Activated CD4-positive, alpha-beta T cell treated with anti-CD3 and anti-CD28 coated beads, Interleukin-2, amount 50 U/mL, for 24 hours (primary cell): ENCODE data around the gene DHX34.
"Not testable (repeated sequence)": the region's sequence is repeated elsewhere in the genome, so short reads cannot be mapped to it uniquely, and the experiment has no call there.

Experiments used
- DNase-seq, 2 donors: peaks; one replicate each; pipeline ENCODE4 v3.0.0-alpha.2; 2020; ENCODE audit warnings: low read depth in 1 of 2, low spot score in 1 of 2

Gene DHX34

DNA sequence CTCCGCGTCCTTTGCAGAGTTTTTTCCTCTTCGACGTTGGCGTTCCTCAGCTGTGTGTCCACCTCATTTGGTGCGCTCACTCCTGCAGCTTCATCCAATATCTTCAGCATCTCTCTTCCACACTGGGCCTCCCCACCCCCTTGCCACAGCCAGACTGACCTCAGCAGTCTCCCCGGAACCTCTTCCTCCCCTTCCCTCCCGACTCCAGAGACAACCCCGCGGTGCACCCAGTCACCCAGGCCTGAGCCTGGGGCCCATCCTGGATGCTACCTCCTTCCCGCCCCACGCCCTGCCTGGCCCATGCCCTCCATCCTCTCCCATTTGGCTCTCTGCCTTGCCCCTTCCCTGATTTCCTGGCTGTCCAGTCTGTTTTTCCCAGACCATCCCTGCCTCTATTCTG, 25.2 kb upstream of the DHX34 start:
- no peak for DNase-seq

DNA sequence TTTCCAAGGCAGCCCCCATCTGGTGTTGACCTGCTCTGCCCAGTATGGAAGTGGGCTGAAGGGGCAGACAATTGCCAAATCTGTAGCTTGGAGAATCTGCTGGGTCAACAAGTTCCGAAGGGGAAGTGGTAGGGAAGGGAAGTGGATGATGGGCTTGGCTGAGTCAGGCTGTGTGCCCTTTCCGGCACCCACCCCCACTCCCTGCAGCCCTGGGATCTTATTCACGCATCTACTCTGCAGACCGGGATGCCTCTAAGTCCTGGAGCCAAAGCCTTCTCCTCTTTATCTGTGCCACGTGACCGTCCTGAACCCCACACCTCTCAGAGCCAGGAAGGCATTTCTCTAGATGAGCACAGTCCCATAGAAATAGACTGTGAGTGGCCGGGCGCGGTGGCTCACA, 24.6 kb upstream of the DHX34 start:
- no peak for DNase-seq

DNA sequence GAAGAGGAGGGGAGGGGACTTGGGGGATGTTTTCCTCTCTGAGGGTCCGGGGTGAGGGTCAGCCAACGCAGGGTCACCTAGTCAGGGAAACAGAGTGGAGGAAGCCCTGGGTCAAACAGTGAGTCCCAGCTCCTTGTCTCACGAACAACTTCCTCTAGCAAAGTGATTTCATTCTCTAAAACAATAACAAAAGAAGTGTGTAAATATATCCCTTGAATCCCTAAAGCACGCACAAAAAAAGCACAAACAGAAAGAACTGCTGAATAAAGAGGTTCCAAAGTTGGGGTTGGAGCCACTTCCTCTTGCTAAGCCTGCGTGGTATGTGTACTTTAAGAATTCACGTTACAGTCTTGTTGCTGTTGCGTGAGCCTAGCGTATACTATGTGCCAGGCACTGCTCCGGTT, 18.6 kb upstream of the DHX34 start:
- DNase-seq, result no peak

DNA sequence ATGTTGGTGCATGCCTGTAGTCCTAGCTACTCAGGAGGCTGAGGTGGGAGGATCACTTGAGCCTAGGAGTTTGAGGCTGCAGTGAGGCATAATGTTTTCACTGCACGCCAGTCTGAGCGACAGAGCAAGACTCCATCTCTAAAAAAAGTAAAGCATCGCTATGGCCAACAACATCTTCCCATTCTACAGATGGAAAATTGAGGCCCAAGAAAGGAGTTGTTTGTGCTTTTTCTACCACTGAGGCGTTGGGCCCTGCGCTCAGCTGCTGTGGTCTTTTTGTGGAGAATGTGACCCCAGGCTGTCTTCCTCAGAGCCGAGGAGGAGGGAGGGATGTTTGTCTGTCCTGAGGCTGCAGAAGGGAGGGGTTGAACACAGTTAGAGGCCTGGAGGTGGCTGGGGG, 17.6 kb upstream of the DHX34 start:
- DNase-seq, result no peak

DNA sequence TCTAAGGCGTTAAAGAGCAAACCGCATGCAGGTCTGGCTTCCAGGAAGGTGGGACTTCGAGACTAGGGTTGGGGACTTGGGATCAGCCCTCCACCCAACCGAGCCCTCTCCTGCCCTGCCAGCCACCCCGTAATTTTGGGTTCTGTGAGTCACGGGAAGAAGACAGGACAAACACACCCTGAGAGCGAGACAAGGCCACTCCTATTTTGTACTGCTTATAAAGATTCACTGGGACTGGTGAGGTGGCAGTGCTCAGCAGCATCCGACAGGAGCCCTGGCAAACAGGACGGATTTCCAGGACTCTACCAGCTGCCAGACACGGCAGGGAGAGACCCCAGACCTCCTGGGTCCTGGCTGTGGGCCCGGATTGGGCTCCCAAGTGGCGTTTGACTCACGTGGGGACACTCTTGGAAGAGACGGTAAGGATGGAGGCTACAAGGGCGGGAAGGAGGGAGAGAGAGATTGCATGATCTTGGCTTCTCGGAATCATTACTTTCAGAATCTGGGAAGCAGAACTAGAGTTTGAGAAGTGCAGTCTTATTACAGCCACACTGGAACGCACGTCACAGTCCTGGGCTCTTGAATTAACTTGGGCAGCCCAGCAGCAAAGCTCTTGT, 17.1 kb upstream of the DHX34 start, which contains the start of gene C5AR2:
Gene C5AR2 (plus strand): TSS at position 245 of the 617 bp plus-strand sequence. CDS start 8,625 bp downstream, outside the sequence.
- no peak for DNase-seq

DNA sequence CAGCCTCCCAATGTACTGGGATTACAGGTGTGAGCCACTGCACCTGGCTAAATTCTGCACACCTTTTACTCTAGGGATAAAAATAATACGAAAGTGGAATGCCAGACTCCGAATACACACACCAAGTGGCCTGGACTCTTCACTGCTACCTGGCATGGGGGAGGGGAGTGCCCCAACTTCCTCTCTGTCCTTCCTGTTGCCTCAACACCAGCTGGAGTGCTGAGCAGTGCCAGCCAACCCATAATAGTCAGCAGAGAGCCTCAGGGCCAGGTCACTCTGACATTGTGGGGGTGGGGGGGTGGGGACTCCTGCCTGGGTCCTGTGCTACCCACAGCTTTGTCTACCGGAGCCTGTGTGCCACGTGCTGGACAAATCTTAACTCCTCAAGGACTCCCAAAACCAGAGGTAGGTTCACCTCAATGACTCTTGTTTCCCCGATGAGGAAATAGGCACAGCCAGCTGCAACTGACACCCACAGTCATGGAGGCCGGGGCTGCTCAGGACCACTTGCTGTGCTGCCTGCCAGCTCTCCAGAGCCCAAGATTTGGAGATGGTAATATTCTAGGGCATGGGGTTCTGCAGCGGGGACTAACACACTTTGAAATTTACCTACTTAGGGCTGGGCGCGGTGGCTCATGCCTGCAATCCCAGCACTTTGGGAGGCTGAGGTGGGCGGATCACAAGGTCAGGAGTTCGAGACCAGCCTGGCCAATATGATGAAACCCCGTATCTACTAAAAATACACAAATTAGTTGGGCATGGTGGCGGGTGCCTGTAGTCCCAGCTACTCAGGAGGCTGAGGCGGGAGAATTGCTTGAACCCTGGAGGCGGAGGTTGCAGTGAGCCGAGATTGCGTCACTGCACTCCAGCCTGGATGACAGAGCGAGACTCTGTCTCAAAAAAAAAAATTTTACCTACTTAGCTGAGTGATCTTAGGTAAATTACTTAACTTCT, 12.1 kb upstream of the DHX34 start:
- DNase-seq, result not testable (repeated sequence)

DNA sequence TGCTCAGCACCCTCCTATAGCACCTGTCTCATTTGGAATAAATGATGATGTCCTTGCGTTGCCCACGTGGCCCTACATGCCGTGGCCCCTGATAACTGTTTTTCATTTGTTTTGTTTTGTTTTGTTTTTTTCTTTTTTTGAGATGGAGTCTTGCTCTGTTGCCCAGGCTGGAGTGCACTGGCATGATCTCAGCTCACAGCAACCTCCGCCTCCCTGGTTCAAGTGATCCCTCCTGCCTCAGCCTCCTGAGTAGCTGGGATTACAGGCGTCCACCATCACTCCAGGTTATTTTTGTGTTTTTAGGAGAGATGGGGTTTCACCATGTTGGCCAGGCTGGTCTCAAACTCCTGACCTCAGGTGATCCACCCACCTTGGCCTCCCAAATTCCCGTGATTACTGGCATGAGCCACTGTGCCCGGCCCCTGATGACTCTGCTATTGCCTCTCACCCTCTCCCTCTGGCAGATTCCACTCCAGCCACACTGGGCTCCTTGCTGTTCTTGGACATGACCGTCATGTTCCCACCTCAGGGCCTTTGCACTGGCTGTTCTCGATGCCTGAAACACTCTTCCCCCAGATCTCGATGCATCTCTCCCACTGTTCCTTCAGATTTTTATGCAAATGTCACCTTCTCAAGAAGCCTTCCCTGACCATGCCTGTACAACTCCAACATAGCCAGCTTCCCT, 9.8 kb upstream of the DHX34 start:
- no peak for DNase-seq

DNA sequence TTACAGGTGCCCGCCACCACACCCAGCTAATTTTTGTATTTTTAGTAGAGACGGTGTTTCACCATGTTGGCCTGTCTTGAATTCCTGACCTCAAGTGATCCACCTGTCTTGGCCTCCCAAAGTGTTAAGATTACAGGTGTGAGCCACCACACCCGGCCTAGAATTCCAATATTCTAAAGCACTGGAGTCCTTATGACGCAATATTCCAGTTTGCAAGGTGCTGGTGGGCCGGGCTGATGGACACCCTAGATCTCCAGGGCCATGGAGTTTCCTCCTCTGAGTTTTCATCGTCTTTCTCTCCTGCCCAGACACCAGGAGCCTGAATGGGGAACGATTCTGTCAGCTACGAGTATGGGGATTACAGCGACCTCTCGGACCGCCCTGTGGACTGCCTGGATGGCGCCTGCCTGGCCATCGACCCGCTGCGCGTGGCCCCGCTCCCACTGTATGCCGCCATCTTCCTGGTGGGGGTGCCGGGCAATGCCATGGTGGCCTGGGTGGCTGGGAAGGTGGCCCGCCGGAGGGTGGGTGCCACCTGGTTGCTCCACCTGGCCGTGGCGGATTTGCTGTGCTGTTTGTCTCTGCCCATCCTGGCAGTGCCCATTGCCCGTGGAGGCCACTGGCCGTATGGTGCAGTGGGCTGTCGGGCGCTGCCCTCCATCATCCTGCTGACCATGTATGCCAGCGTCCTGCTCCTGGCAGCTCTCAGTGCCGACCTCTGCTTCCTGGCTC, 8.5 kb upstream of the DHX34 start:
- DNase-seq, result no peak

DNA sequence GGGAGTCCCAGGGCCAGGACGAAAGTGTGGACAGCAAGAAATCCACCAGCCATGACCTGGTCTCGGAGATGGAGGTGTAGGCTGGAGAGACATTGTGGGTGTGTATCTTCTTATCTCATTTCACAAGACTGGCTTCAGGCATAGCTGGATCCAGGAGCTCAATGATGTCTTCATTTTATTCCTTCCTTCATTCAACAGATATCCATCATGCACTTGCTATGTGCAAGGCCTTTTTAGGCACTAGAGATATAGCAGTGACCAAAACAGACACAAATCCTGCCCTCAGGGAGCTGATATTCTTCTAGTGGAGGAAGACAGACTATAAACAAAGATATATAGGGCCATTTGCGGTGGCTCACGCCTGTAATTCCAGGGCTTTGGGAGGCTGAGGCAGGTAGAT, 7.4 kb upstream of the DHX34 start:
- no peak for DNase-seq

DNA sequence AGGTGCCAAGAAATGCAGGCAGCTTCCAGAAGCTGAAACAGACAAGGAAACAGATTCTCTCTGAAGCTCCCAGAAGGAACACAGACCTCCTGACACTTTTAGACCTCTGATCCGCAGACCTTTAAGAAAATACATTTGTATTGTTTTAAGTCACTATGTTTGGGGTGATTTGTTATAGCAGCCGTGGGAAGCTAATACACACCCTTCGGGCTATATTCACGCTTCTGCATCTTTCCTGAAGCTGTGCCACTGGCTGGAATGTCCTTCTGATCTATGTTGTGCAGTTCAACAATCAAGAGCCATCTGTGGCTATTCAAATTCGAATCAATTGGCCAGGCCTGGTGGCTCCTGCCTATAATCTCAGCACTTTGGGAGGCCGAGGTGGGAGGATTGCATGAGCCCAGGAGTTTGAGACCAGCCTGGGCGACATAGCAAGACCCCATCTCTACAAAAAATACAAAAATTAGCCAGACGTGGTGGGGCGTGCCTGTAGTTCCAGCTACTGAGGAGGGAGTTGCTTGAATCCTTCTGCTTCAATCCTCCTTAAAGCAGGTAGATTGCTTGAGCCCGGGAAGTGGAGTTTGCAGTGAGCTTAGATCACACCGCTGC, 5.8 kb upstream of the DHX34 start:
- no peak for DNase-seq

DNA sequence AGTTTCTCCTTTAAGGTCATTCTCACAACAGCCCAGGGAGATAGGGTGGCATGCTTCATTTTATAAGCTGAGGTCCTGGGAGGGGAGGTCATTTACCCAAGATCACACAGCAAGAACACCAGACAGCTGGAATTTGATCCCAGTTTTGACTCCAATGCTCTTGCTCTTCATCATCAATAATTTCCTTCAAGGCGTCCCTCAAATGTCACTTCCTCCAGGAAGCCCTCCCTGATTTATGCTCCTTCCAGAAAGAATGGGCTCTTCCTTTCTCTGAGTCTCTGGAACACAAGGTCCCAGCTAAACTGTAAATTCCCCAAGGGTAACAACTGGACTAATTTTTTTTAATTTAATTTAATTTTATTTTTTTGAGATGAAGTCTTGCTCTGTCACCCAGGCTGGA, 4.7 kb upstream of the DHX34 start:
- no peak for DNase-seq

DNA sequence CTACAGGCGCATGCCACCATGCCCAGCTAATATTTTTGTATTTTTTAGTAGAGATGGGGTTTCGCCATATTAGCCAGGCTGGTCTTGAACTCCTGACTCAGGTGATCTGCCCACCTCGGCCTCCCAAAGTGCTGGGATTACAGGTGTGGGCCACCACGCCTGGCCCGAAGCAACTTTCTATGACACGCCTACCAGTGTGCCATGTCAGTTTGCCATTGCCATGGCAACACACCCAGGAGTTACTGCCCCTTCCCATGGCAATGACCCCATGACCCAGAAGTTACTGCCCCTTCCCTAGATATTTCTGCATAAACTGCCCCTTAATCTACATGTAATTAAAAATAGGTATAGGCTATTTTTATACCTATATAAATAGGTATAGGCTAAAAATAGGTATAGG, 3.1 kb upstream of the DHX34 start:
- DNase-seq, result not testable (repeated sequence)

DNA sequence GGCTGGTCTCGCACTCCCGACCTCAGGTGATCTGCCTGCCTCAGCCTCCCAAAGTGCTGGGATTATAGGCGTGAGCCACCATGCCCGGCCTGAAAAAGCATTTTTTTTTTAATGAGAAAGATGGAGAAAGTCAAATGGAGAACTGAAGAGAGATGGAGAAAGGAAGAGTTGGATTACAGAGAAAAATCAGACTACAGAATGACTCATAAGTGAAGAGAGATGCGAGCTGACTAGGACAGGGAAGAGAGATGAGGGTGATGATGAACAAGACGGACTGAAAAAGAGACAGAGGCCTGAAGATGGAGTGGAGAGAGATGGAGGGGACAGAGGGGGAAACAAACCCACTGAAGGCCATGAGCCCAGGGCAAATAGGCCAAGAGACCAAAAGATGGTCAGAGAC, 1.5 kb downstream of the DHX34 start:
- no peak for DNase-seq

DNA sequence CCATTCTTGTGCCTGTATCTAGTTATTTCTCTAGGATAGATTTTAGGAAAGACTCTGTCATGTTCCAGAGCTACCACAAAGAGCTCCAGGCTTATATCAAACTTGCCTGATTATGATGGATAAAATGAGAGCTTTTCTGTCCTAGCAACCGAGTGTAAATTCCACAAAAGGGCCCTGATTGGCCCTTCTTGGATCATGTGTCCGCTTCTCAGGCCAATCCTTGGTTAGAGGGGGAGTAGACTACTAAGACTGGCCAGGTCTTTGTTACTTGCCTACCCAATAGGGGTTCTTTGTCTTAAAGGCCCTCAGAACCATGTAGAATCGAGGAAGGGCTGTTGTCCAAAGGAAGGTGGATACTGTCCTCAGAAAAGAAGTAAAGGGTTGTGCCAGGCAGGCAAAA, 2.4 kb downstream of the DHX34 start:
- no peak for DNase-seq

DNA sequence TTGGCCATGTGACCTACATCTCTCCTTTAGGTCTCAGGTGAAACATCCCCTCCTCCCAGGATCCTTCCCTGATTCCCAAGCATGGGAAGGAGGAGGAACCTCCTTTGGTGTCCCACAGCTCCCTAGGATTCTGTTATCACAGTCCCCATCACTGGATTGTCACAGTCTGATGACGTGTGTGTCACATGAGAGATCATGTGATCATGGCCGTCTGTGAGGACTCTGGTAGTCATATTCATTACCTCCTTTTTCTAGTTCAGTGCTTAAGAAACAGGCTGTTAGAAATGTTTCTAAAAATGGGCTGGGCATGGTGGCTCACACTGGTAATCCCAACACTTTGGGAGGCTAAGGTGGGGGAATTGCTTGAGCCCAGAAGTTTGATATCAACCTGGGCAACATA, 3.0 kb downstream of the DHX34 start:
- DNase-seq, result no peak

DNA sequence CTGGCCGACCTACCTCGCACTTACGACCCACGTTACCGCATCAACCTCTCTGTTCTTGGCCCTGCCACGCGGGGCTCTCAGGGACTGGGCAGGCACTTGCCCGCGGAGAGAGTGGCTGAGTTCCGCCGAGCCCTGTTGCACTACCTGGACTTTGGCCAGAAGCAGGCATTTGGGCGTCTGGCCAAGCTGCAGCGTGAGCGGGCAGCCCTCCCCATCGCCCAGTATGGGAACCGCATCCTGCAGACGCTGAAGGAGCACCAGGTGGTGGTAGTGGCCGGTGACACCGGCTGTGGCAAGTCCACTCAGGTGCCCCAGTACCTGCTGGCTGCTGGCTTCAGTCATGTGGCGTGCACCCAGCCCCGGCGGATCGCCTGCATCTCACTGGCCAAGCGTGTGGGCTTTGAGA, 4.2 kb downstream of the DHX34 start:
- DNase-seq, result no peak

DNA sequence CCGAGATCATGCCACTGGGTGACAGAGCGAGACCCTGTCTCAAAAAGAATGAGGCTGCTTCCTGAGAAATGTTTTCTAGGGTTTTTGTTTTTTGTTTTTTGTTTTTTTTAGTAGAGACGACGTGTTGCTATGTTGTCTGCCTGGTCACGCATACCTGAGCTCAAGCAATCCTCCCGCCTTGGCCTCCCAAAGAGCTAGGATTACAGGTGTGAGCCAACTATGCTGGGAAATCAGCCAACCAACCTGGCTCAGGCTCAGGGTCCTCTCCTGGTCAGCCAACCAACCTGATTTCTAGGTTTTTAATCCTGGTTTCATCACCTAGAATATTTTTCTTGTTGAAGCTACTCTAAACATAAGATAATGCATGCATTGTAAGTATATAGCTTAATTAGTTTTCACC, 7.8 kb downstream of the DHX34 start:
- DNase-seq, result no peak

DNA sequence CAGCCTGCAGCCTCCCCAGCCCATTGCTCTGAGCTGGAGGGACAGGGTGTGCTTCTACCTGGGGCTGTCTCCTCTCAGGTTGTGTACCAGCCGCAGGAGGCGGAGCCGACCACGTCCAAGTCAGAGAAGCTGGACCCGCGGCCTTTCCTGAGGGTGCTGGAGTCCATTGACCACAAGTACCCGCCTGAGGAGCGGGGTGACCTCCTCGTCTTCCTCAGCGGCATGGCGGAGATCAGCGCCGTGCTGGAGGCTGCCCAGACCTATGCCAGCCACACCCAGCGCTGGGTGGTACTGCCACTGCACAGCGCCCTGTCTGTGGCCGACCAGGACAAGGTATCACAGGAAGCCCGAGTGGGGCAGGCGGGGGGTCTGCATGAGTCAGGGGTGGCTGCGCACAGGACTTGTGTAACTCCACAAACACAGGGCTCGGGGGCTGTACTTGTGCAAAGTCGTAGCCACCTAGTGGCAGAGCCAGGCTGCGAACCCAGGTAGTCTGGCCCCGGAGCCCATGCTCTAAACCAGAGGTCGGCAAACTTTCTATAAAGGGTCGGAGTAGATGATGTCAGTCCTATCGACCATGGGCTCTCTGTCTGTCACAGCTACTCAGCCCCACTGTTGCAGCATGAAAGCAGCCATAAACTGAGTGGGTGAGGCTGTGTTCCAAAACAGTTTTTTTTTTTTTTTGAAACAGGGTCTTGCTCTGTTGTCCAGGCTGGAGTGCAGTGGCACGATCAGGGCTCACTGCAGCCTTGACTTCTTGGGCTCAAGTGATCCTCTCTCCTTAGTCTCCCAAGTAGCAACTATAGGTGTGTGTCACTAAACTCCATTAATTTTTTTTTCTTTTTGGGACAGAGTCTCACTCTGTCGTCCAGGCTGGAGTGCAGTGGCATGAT, 8.9 kb downstream of the DHX34 start:
- no peak for DNase-seq

DNA sequence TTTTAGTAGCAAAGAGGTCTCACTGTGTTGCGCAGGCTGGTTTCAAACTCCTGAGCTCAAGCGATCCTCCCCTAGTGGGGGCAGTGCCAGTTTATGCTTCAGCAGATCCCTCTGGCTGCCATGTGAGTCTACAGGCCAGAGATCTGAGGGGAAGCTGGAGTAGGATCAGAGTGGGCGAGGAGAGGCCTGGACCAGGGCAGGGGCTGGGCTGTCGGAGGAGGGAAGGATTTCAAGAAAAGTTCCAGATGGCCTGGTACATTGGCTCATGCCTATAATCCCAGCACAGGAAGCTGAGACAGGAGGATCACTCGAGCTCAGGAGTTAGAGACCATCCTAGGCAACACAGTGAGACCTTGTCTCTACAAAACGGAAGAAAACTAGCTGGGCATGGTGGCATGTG, 9.8 kb downstream of the DHX34 start:
- no peak for DNase-seq

DNA sequence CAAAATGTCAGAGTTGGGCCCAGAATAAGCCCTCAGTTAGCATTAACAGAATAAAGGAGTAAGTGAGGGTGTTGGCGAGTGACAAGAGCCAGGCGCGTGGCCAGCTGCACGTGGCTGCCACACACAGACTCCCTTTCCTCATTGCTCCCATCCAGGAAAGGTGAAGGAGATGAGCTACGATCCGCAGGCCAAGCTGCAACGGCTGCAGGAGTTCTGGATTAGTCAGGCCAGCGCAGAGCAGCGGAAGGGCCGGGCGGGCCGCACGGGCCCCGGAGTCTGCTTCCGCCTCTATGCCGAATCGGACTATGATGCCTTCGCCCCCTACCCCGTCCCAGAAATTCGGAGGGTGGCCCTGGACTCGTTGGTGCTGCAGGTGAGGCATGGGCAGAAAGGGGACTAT, 13.2 kb downstream of the DHX34 start:
- no peak for DNase-seq
